Hepatocyte (in vitro differentiated cells): Measurements from ENCODE around the gene HDHD5. TPM values are rescaled to one million over a fixed set of nuclear protein-coding genes. Genes with fewer than 3 reads are reported as not detected.
A peak's percentile ranks its signal among the peaks of the same experiment; 100 is the strongest.

Source experiments
- DNase-seq: peaks from one replicate; pipeline ENCODE4 v3.0.0-alpha.2; 2016; ENCODE audit warnings: low spot score
- H2AFZ ChIP-seq: fragments of 200-600 bp; sonication (generic); 2 replicates; pipeline ENCODE4 v1.6.0; 2016; ENCODE audit warnings: antibody characterized with exemption, mild to moderate bottlenecking
- H3K27ac ChIP-seq: fragments of 200-600 bp; sonication (generic); 2 replicates; pipeline ENCODE4 v1.5.1; 2016; ENCODE audit warnings: mild to moderate bottlenecking
- H3K27me3 ChIP-seq: fragments of 200-600 bp; sonication (generic); 2 replicates; pipeline ENCODE4 v1.6.1; 2016
- H3K36me3 ChIP-seq: fragments of 200-600 bp; sonication (generic); replicated peaks from 2 replicates; pipeline ENCODE4 v1.5.1; 2016; ENCODE audit warnings: low read depth; ENCODE audit not compliant: insufficient read depth
- H3K4me1 ChIP-seq: fragments of 200-600 bp; sonication (generic); 2 replicates; pipeline ENCODE4 v1.5.1; 2016; ENCODE audit warnings: mild to moderate bottlenecking, moderate library complexity; ENCODE audit not compliant: insufficient read depth
- H3K4me2 ChIP-seq: fragments of 200-600 bp; sonication (generic); 2 replicates; pipeline ENCODE4 v1.6.0; 2016
- H3K4me3 ChIP-seq: fragments of 200-600 bp; sonication (generic); 2 replicates; pipeline ENCODE4 v1.5.1; 2016; ENCODE audit warnings: mild to moderate bottlenecking
- H3K79me2 ChIP-seq: fragments of 200-600 bp; sonication (generic); 2 replicates; pipeline ENCODE4 v1.6.0; 2017; ENCODE audit warnings: mild to moderate bottlenecking
- H3K9me2 ChIP-seq: fragments of 200-600 bp; sonication (generic); replicated peaks from 2 replicates; pipeline ENCODE4 v1.6.0; 2017; ENCODE audit warnings: mild to moderate bottlenecking; ENCODE audit not compliant: insufficient read depth
- H3K9me3 ChIP-seq: fragments of 200-600 bp; sonication (generic); 2 replicates; pipeline ENCODE4 v1.5.1; 2016; ENCODE audit warnings: low read depth, mild to moderate bottlenecking
- H4K20me1 ChIP-seq: fragments of 200-600 bp; sonication (generic); 2 replicates; pipeline ENCODE4 v1.6.0; 2016; ENCODE audit warnings: mild to moderate bottlenecking; ENCODE audit not compliant: insufficient read depth, poor library complexity, severe bottlenecking
- CTCF ChIP-seq: fragments of 200-600 bp; sonication (generic); IDR thresholded peaks from 2 replicates; pipeline ENCODE4 v1.5.1; 2016; ENCODE audit warnings: antibody characterized with exemption, mild to moderate bottlenecking; ENCODE audit not compliant: poor library complexity
- EZH2 ChIP-seq: fragments of 200-600 bp; sonication (generic); IDR thresholded peaks from 2 replicates; pipeline ENCODE4 v1.6.1; 2016; ENCODE audit warnings: antibody characterized with exemption, mild to moderate bottlenecking, borderline replicate concordance
- EZH2phosphoT487 ChIP-seq: fragments of 200-600 bp; sonication (generic); IDR thresholded peaks from one replicate; pipeline ENCODE4 v1.6.1; 2018; ENCODE audit warnings: antibody characterized with exemption, mild to moderate bottlenecking, low read depth, moderate library complexity; ENCODE audit not compliant: unreplicated experiment, severe bottlenecking
- WGBS: methylation state at CpG from one replicate; pipeline ENCODE4 v1.1.6; 2016; ENCODE audit warnings: low lambda C conversion rate; ENCODE audit errors: missing lambda C conversion rate; 5-methylcytosine and 5-hydroxymethylcytosine counted together
- polyA plus RNA-seq: library from polyadenylated mRNA; unstranded; fragments of >200 nt; fragmentation: Nextera tagmentation; extraction: Ambion mirVana; gene quantifications from 2 replicates; pipeline ENCODE4 v1.2.1, GENCODE V29; 2016
- total RNA-seq: library from RNA; depleted of rRNA; stranded (reverse); fragments of >200 nt; gene quantifications from 2 replicates; pipeline ENCODE4 v1.2.3, GENCODE V29; 2014

Gene HDHD5
- total and polyA plus RNA-seq, 2 experiments from 2014 or later = 32.9 to 53.2 TPM

GRCh38 chr22:17120711-17121232, 38.3 kb downstream of the HDHD5 start:
- 0% methylated on average over 1 of the region's 70 CpGs for WGBS
- no peak for TF ChIP-seq EZH2phosphoT487
- Histone ChIP-seq H3K79me2 (no peaks in the 10 kb centered on the region), H3K9me2 (no peaks in the 10 kb centered on the region), H3K36me3 (no peaks in the 10 kb centered on the region), H3K27ac (no peak overlapping the region), H3K4me2 (peak overlapping the region; percentile 98), H3K27me3 (peaks cover 30% of the 10 kb centered on the region), H2AFZ (peak overlapping the region; percentile 46), H3K4me3 (peak overlapping the region; percentile 61), H3K4me1 (no peaks in the 10 kb centered on the region), H3K9me3 (no peaks in the 10 kb centered on the region), H4K20me1 (no peaks in the 10 kb centered on the region)
- peak; percentile 35 for DNase-seq

GRCh38 chr22:17120281-17120680, 38.8 kb downstream of the HDHD5 start:
- H4K20me1 ChIP-seq = no peaks in the 10 kb centered on the region
- H3K27ac ChIP-seq = no peak overlapping the region
- H3K4me3 ChIP-seq = no peak overlapping the region
- peak overlapping the region; percentile 98 for H3K4me2 ChIP-seq
- H3K4me1 ChIP-seq = no peaks in the 10 kb centered on the region
- no peak for TF ChIP-seq EZH2phosphoT487
- no peak for TF ChIP-seq EZH2
- TF ChIP-seq CTCF = no peak
- peaks cover 30% of the 10 kb centered on the region for H3K27me3 ChIP-seq
- DNase-seq = peak; percentile 85
- H3K36me3 ChIP-seq = no peaks in the 10 kb centered on the region
- 1% methylated on average over 34 of the region's 45 CpGs for WGBS
- H2AFZ ChIP-seq = no peak overlapping the region
- H3K9me3 ChIP-seq = no peaks in the 10 kb centered on the region
- no peaks in the 10 kb centered on the region for H3K79me2 ChIP-seq
- H3K9me2 ChIP-seq = no peaks in the 10 kb centered on the region

- Histone ChIP-seq H3K9me3 (no peaks in the 10 kb centered on the region), H3K27ac (no peak overlapping the region), H2AFZ (no peak overlapping the region), H3K79me2 (no peaks in the 10 kb centered on the region), H3K4me2 (no peak overlapping the region), H4K20me1 (no peaks in the 10 kb centered on the region), H3K27me3 (peaks cover 30% of the 10 kb centered on the region), H3K36me3 (no peaks in the 10 kb centered on the region), H3K4me1 (no peaks in the 10 kb centered on the region), H3K4me3 (no peak overlapping the region), H3K9me2 (no peaks in the 10 kb centered on the region)
- TF ChIP-seq EZH2phosphoT487 = no peak
- no peak for TF ChIP-seq CTCF
- TF ChIP-seq EZH2 = no peak
- DNase-seq = no peak
- 59% methylated on average over 52 of the region's 63 CpGs for WGBS
Observed at GRCh38 chr22:17119481-17120202, 39.4 kb downstream of the HDHD5 start.

- 94% methylated on average over 4 of the region's 4 CpGs for WGBS
- Histone ChIP-seq H2AFZ (no peak overlapping the region), H3K4me3 (no peak overlapping the region), H3K79me2 (no peaks in the 10 kb centered on the region), H4K20me1 (no peaks in the 10 kb centered on the region), H3K27me3 (peaks cover 30% of the 10 kb centered on the region), H3K4me2 (no peak overlapping the region), H3K4me1 (no peaks in the 10 kb centered on the region), H3K36me3 (no peaks in the 10 kb centered on the region), H3K9me3 (no peaks in the 10 kb centered on the region), H3K9me2 (no peaks in the 10 kb centered on the region), H3K27ac (no peak overlapping the region)
- TF ChIP-seq EZH2 = no peak
- no peak for TF ChIP-seq CTCF
- TF ChIP-seq EZH2phosphoT487 = no peak
- no peak for DNase-seq
Observed at GRCh38 chr22:17118342-17118741, 40.7 kb downstream of the HDHD5 start.
